GM12891 (cell line): ENCODE measurements around the gene NCMAP.

Experiments used
- PAX5 ChIP-seq: IDR thresholded peaks from 2 replicates; pipeline ENCODE4 v1.6.1; 2011; ENCODE audit warnings: low read length, moderate library complexity, mild to moderate bottlenecking; ENCODE audit not compliant: insufficient read depth, severe bottlenecking
- POLR2A ChIP-seq: IDR thresholded peaks from 2 replicates; pipeline ENCODE4 v1.6.1; 2011; ENCODE audit warnings: low read depth, low read length, control low read depth
- POLR2AphosphoS5 ChIP-seq: IDR thresholded peaks from 2 replicates; pipeline ENCODE4 v1.6.1; 2011; ENCODE audit warnings: low read depth, low read length, control low read depth
- POU2F2 ChIP-seq: IDR thresholded peaks from 2 replicates; pipeline ENCODE4 v1.6.1; 2011; ENCODE audit warnings: low read depth, mild to moderate bottlenecking, control low read depth, low read length, moderate library complexity
- SPI1 ChIP-seq: IDR thresholded peaks from 2 replicates; pipeline ENCODE4 v1.6.1; 2011; ENCODE audit warnings: low read depth, low read length, control low read depth

- TF ChIP-seq POU2F2, result no peak
- TF ChIP-seq SPI1, result no peak
- no peak for TF ChIP-seq POLR2A
- TF ChIP-seq POLR2AphosphoS5, result no peak; the same call in 1 of the 2 replicates
- no peak for TF ChIP-seq PAX5
These were observed 88.2 kb downstream of the NCMAP start for GRCh38 chr1:24644100-24644384.
